HepG2 (cell line): ENCODE data around the gene HEXD. TPM values are rescaled to one million over a fixed set of nuclear protein-coding genes. Genes with fewer than 3 reads are reported as not detected.

ENCODE experiments used
- ATAC-seq: fragments of 200-7000 bp; cut with Tn5 transposase; 3 replicates; pipeline ENCODE4 v1.9.1; 2020; ENCODE audit warnings: mild to moderate bottlenecking, moderate library complexity
- BruUV-seq: library from RNA; stranded (reverse); fragments of 400-500 nt; replicated peaks from 2 replicates; lab custom pipeline; 2021; lab: Mats Ljungman, UMichigan
- CTCF ChIA-PET: fragments of 300-600 bp; formaldehyde crosslinking; extraction: SDS; loops from one replicate; lab custom pipeline; 2021; ENCODE audit warnings: low total read pairs, inconsistent platforms, low intra/inter-chr PET ratio; lab: Yijun Ruan, JAX
- POLR2A ChIA-PET: fragments of 350-600 bp; sonication (Branson Sonifier 250); formaldehyde crosslinking; loops from one replicate; lab custom pipeline; 2020; ENCODE audit warnings: antibody characterized with exemption, inconsistent platforms; lab: Yijun Ruan, JAX
- DNase-seq: peaks from one replicate; pipeline ENCODE4 v3.0.0-alpha.2; 2015; ENCODE audit warnings: low spot score
- FAIRE-seq: peaks from 3 replicates; lab custom pipeline; 2011; peaks lifted over from hg19 to GRCh38; lab: Jason Lieb, UNC
- H2AFZ ChIP-seq: one replicate; pipeline ENCODE4 v1.6.1; 2011; ENCODE audit warnings: low read length, inconsistent platforms
- H3K27ac ChIP-seq: fragments of 300-600 bp; 3 replicates; pipeline ENCODE4 v1.8.0; 2011; ENCODE audit warnings: mixed run types, mild to moderate bottlenecking, mixed read lengths, low read length, inconsistent platforms; ENCODE audit not compliant: insufficient read depth; ENCODE audit errors: extremely low read length
- H3K27me3 ChIP-seq, 2 experiments: fragments of 200-600 bp in 1 of 2; 2 replicates in 1 of 2; 3 replicates in 1 of 2; pipeline versions ENCODE4 v1.6.0 to v1.8.0; 2011; ENCODE audit warnings: low read length in 2 of 2, mild to moderate bottlenecking in 2 of 2, moderate library complexity in 2 of 2, inconsistent platforms in 1 of 2; ENCODE audit not compliant: insufficient read depth in 2 of 2, control insufficient read depth in 1 of 2
- H3K36me3 ChIP-seq, 2 experiments: fragments of 200-600 bp in 1 of 2; replicated peaks in 1 of 2; 2 replicates in 1 of 2; 3 replicates in 1 of 2; pipeline versions ENCODE4 v1.5.1 to v1.8.0; 2011; ENCODE audit warnings: low read length in 2 of 2, inconsistent platforms in 1 of 2; ENCODE audit not compliant: insufficient read depth in 2 of 2, control insufficient read depth in 1 of 2
- H3K4me1 ChIP-seq: 2 replicates; pipeline ENCODE4 v1.5.1; 2012; ENCODE audit warnings: low read length, inconsistent platforms; ENCODE audit not compliant: insufficient read depth
- H3K4me2 ChIP-seq: 2 replicates; pipeline ENCODE4 v1.6.0; 2011; ENCODE audit warnings: low read depth, low read length, inconsistent platforms
- H3K4me3 ChIP-seq, 3 experiments: fragments of 200-600 bp in 1 of 3; sonication (generic), shearing (Covaris generic) in 1 of 3; replicated peaks in 1 of 3; 2 replicates each; pipeline ENCODE4 v1.5.1; 2011 to 2016; ENCODE audit warnings: low read length in 3 of 3, inconsistent platforms in 2 of 3, low read depth in 2 of 3, mild to moderate bottlenecking in 2 of 3, control low read depth in 1 of 3, mixed read lengths in 1 of 3; ENCODE audit not compliant: insufficient read depth in 1 of 3
- H3K79me2 ChIP-seq: one replicate; pipeline ENCODE4 v1.6.1; 2011; ENCODE audit warnings: low read length, inconsistent platforms; ENCODE audit not compliant: insufficient read depth
- H3K9ac ChIP-seq: 2 replicates; pipeline ENCODE4 v1.6.0; 2011; ENCODE audit warnings: mild to moderate bottlenecking, low read depth, low read length, inconsistent platforms; ENCODE audit not compliant: insufficient read depth
- H3K9me3 ChIP-seq: 2 replicates; pipeline ENCODE4 v1.5.1; 2012; ENCODE audit warnings: mild to moderate bottlenecking, low read length
- H4K20me1 ChIP-seq: 2 replicates; pipeline ENCODE4 v1.6.0; 2011; ENCODE audit warnings: inconsistent platforms, mild to moderate bottlenecking, low read length, moderate library complexity; ENCODE audit not compliant: insufficient read depth
- AKNA ChIP-seq: sonication (generic); formaldehyde crosslinking; IDR thresholded peaks from 2 replicates; pipeline ENCODE4 v1.4.0; 2020; ENCODE audit warnings: missing genetic modification reagents, borderline replicate concordance
- ETV6 ChIP-seq: sonication (generic); formaldehyde crosslinking; conservative IDR thresholded peaks from 2 replicates; pipeline ENCODE4 v1.4.0; 2020; ENCODE audit warnings: missing genetic modification reagents
- IRF1 ChIP-seq: sonication (generic); formaldehyde crosslinking; IDR thresholded peaks from 2 replicates; pipeline ENCODE4 v1.4.0; 2020; ENCODE audit warnings: low read depth, mild to moderate bottlenecking, missing genetic modification reagents
- ISL2 ChIP-seq: sonication (generic); formaldehyde crosslinking; IDR thresholded peaks from 2 replicates; pipeline ENCODE4 v1.5.0; 2020; ENCODE audit warnings: missing genetic modification reagents
- LCORL ChIP-seq, 2 experiments: fragments of 450-650 bp in 1 of 2; sonication (generic) in 1 of 2; formaldehyde crosslinking in 1 of 2; IDR thresholded peaks; 2 replicates each; pipeline versions ENCODE4 v1.5.0 to v1.6.1; 2017 to 2020; ENCODE audit warnings: antibody characterized with exemption in 1 of 2, missing genetic modification reagents in 1 of 2
- NBN ChIP-seq: fragments of 450-650 bp; conservative IDR thresholded peaks from 2 replicates; pipeline ENCODE4 v1.6.1; 2017
- YEATS4 ChIP-seq: sonication (generic); formaldehyde crosslinking; IDR thresholded peaks from 2 replicates; pipeline ENCODE4 v1.4.0; 2020; ENCODE audit warnings: missing genetic modification reagents, borderline replicate concordance
- ZBTB26 ChIP-seq: IDR thresholded peaks from 2 replicates; pipeline ENCODE4 v1.6.1; 2016; ENCODE audit warnings: missing compliant biosample characterization, missing genetic modification reagents, borderline replicate concordance
- ZNF10 ChIP-seq: sonication (generic); formaldehyde crosslinking; IDR thresholded peaks from 2 replicates; pipeline ENCODE4 v1.4.0; 2020; ENCODE audit warnings: mild to moderate bottlenecking, low read depth, missing genetic modification reagents, borderline replicate concordance
- ZNF230 ChIP-seq: sonication (generic); formaldehyde crosslinking; IDR thresholded peaks from 2 replicates; pipeline ENCODE4 v1.4.0; 2020; ENCODE audit warnings: mild to moderate bottlenecking, missing genetic modification reagents
- ZNF354B ChIP-seq: sonication (generic); formaldehyde crosslinking; IDR thresholded peaks from 2 replicates; pipeline ENCODE4 v1.8.0; 2022; ENCODE audit warnings: mild to moderate bottlenecking, missing genetic modification reagents
- WGBS: methylation state at CpG from one replicate; pipeline ENCODE4 v1.1.6; 2017; ENCODE audit warnings: low lambda C conversion rate; 5-methylcytosine and 5-hydroxymethylcytosine counted together
- in situ Hi-C: cut with HindIII; loops from 2 replicates; pipeline ENCODE4 v1.10.0; 2017; ENCODE audit warnings: low pct_unique_long_range_greater_than_20kb; ENCODE audit not compliant: extremely low pct_ligation_motif_present
- intact Hi-C: fragments of 100-400 bp; cut with micrococcal nuclease; formaldehyde crosslinking; loops from one replicate; pipeline ENCODE4 v1.10.0; 2022; ENCODE audit not compliant: unreplicated experiment
- polyA plus RNA-seq, 8 experiments: library from polyadenylated mRNA; depleted of rRNA in 3 of 8; stranded (reverse) in 7 of 8; unstranded in 1 of 8; fragments of >200 nt; fragmentation: Illumina TruSeq in 4 of 8; extraction: Trizol in 4 of 8; gene quantifications; 2 replicates each; pipeline versions ENCODE4 v1.2.1 to v1.2.3, GENCODE V29; 2011 to 2016; ENCODE audit warnings: low read depth in 4 of 8, missing spikeins in 1 of 8, mixed read lengths in 1 of 8; ENCODE audit not compliant: insufficient read depth in 1 of 8
- total RNA-seq, 5 experiments: library from RNA; depleted of rRNA; stranded (reverse); fragments of >200 nt; fragmentation: Illumina TruSeq; extraction: Trizol; gene quantifications; 2 replicates each; pipeline ENCODE4 v1.2.3, GENCODE V29; 2016; ENCODE audit warnings: low read depth in 1 of 5
- TF ChIP-seq, protein P1 (sequence below): sonication (generic); formaldehyde crosslinking; IDR thresholded peaks from 2 replicates; pipeline ENCODE4 v1.8.0; 2022; ENCODE audit warnings: mild to moderate bottlenecking, missing genetic modification reagents, borderline replicate concordance

The HEXD gene
- total and polyA plus RNA-seq, 2 of the 13 experiments (the other 11 are each of a cell fraction or from before 2014, with no cell fraction given): 22.3 to 41.8 TPM

GRCh38 chr17:82389379-82389778 lies 28.8 kb upstream of the HEXD start:
- 90% methylated on average over 10 of the region's 10 CpGs for WGBS
- in situ Hi-C loops: loop anchor here (5.0 kb wide), 1 partner anchor 37 kb away; no protein-coding TSS in a partner anchor
- POLR2A ChIA-PET: no interaction called here
- intact Hi-C loops: loop anchor here (5.0 kb wide), 1 partner anchor 37 kb away; no protein-coding TSS in a partner anchor
- H3K27me3 ChIP-seq: peaks cover 8 to 23% of the 10 kb centered on the region in 2 experiments; a peak in 3 of 5 replicates
- FAIRE-seq (no peak), ATAC-seq (no peak), DNase-seq (no peak)
- H4K20me1 ChIP-seq: no peaks in the 10 kb centered on the region
- H3K9me3 ChIP-seq: no peaks in the 10 kb centered on the region
- no peak overlapping the region for H3K4me3 ChIP-seq
- no peak overlapping the region for H2AFZ ChIP-seq
- no peak overlapping the region for H3K4me2 ChIP-seq
- peaks cover 6 to 17% of the 10 kb centered on the region in 2 experiments; a peak in 4 of 5 replicates for H3K36me3 ChIP-seq
- no peaks in the 10 kb centered on the region for H3K79me2 ChIP-seq
- no peak overlapping the region for H3K27ac ChIP-seq
- H3K9ac ChIP-seq: no peak overlapping the region
- CTCF ChIA-PET: no interaction called here
- no TSS peak for BruUV-seq
- H3K4me1 ChIP-seq: peaks cover 23% of the 10 kb centered on the region
- TF ChIP-seq, protein P1, sequence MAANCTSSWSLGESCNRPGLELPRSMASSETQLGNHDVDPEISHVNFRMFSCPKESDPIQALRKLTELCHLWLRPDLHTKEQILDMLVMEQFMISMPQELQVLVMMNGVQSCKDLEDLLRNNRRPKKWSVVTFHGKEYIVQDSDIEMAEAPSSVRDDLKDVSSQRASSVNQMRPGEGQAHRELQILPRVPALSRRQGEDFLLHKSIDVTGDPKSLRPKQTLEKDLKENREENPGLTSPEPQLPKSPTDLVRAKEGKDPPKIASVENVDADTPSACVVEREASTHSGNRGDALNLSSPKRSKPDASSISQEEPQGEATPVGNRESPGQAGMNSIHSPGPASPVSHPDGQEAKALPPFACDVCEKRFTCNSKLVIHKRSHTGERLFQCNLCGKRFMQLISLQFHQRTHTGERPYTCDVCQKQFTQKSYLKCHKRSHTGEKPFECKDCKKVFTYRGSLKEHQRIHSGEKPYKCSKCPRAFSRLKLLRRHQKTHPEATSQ (CRISPR knock-in tag): no peak
- TF ChIP-seq ZNF354B (CRISPR knock-in tag) (no peak), ZNF230 (CRISPR knock-in tag) (no peak), NBN (no peak), AKNA (CRISPR knock-in tag) (no peak), ISL2 (no peak), ZNF10 (CRISPR knock-in tag) (no peak), IRF1 (no peak), ZBTB26 (no peak), LCORL (IDR thresholded peaks at IDR 0.05) (no peak), LCORL (CRISPR knock-in tag; IDR thresholded peaks at IDR 0.05) (no peak), ETV6 (CRISPR knock-in tag) (no peak), YEATS4 (CRISPR knock-in tag) (no peak)
